Esophagus squamous epithelium (tissue), 5 donors: ENCODE measurements around the gene GNL1. TPM values are rescaled to one million over a fixed set of nuclear protein-coding genes. Genes with fewer than 3 reads are reported as not detected.

ENCODE experiments used
- DNase-seq: peaks from one replicate; lab custom pipeline; 2025; lab: John Stamatoyannopoulos, UW
- H3K27ac ChIP-seq, 4 donors: fragments of 200-600 bp; sonication (generic); one replicate each; pipeline ENCODE4 v1.5.1; 2016 to 2019; ENCODE audit warnings: mild to moderate bottlenecking in 1 of 4
- H3K27me3 ChIP-seq, 4 donors: fragments of 200-600 bp; sonication (generic); 1 replicate in 3 of 4; 2 replicates in 1 of 4; pipeline versions ENCODE4 v1.5.1 to v1.6.0; 2017 to 2021; ENCODE audit warnings: antibody characterized with exemption in 1 of 4
- H3K36me3 ChIP-seq, 3 donors: fragments of 200-600 bp; sonication (generic); one replicate each; pipeline ENCODE4 v1.5.1; 2016 to 2019
- H3K4me1 ChIP-seq, 3 donors: fragments of 200-600 bp; sonication (generic); one replicate each; pipeline ENCODE4 v1.5.1; 2017 to 2019
- H3K4me3 ChIP-seq, 4 donors: fragments of 200-600 bp; sonication (generic); 1 replicate in 3 of 4; 2 replicates in 1 of 4; pipeline ENCODE4 v1.5.1; 2016 to 2019; ENCODE audit warnings: mild to moderate bottlenecking in 2 of 4, moderate library complexity in 1 of 4
- H3K9me3 ChIP-seq, 3 donors: fragments of 200-600 bp; sonication (generic); one replicate each; pipeline ENCODE4 v1.5.1; 2016 to 2019
- CTCF ChIP-seq, 6 experiments: fragments of 450-650 bp in 4 of 6; fragments of 200-600 bp in 2 of 6; sonication (generic) in 2 of 6; IDR thresholded peaks; one replicate each; pipeline ENCODE4 v1.5.1; 2016 to 2019; ENCODE audit warnings: antibody characterized with exemption in 6 of 6, mild to moderate bottlenecking in 4 of 6, moderate library complexity in 4 of 6
- POLR2A ChIP-seq, 4 donors: fragments of 450-650 bp; IDR thresholded peaks; one replicate each; pipeline ENCODE4 v1.6.1; 2017; ENCODE audit warnings: antibody characterized with exemption in 4 of 4, mild to moderate bottlenecking in 4 of 4, moderate library complexity in 3 of 4
- WGBS, 2 donors: methylation state at CpG; one replicate each; pipeline ENCODE4 v1.1.5; 2018; 5-methylcytosine and 5-hydroxymethylcytosine counted together
- intact Hi-C: fragments of 100-400 bp; cut with DNase I; formaldehyde crosslinking; loops from one replicate; pipeline ENCODE4 v1.15.0; 2022
- total RNA-seq, 4 donors: library from RNA; depleted of rRNA; stranded (reverse); fragments of >200 nt; gene quantifications; one replicate each; pipeline ENCODE4 v1.1.0, GENCODE V29; 2016
- donor health status: DM: yes; HTN: yes; CAD: no.

GNL1 gene
- total RNA-seq, 4 donors from 2014 or later = 12.7 to 37.2 (median 20.5) TPM

GRCh38 chr6:30570740-30571074 is 14.4 kb upstream of the GNL1 start:
- intact Hi-C loops = no loop called here
- DNase-seq = no peak
- peak overlapping the region; percentile 75 to 89 (median 78) for H3K4me3 ChIP-seq
- H3K27ac ChIP-seq = peak overlapping the region; percentile 90 to 95 (median 93)
- H3K4me1 ChIP-seq = peaks cover 18 to 69% (median 24%) of the 10 kb centered on the region in 3 donors
- no peaks in the 10 kb centered on the region for H3K27me3 ChIP-seq
- 1% methylated on average over 14 to 17 of the region's 18 CpGs for WGBS, 2 donors
- H3K9me3 ChIP-seq = no peaks in the 10 kb centered on the region
- H3K36me3 ChIP-seq = peaks cover 0 to 8% (median 0%) of the 10 kb centered on the region in 3 donors
- no peak for TF ChIP-seq POLR2A (IDR thresholded peaks at IDR 0.05)
- TF ChIP-seq CTCF (IDR thresholded peaks at IDR 0.05) = no peak

DNA sequence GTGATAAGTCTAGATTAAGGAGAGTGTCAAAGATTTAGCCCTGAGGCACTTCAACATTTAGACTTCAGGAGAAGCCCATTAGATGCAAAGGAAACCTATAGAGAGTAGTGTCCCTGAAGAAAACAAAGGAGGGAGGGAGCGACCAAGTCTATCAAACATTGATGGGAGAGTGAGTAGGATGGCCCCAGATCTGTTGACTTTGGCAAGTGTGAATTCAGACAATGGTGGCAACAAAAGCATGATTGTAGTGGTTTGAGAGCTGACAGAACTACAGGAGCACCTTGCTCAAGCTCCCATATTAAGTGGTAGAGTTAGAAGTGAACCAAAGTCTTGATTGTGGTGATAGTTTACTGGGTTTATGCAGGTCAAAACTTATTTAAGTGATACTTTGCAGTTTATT is 14.0 kb upstream of the GNL1 start:
- Histone ChIP-seq H3K27me3 (no peaks in the 10 kb centered on the region), H3K27ac (peak overlapping the region in 3 of 4 donors; percentile 92 to 95 (median 94)), H3K36me3 (peaks cover 0 to 4% (median 0%) of the 10 kb centered on the region in 3 donors), H3K9me3 (no peaks in the 10 kb centered on the region), H3K4me1 (peaks cover 18 to 65% (median 24%) of the 10 kb centered on the region in 3 donors), H3K4me3 (peak overlapping the region in 3 of 4 donors; percentile 77 to 89 (median 78))
- TF ChIP-seq POLR2A (IDR thresholded peaks at IDR 0.05) (no peak), CTCF (IDR thresholded peaks at IDR 0.05) (no peak)
- WGBS, 2 donors = 64 to 67% methylated on average over 1 of the region's 1 CpG
- DNase-seq = no peak
- intact Hi-C loops = no loop called here

DNA sequence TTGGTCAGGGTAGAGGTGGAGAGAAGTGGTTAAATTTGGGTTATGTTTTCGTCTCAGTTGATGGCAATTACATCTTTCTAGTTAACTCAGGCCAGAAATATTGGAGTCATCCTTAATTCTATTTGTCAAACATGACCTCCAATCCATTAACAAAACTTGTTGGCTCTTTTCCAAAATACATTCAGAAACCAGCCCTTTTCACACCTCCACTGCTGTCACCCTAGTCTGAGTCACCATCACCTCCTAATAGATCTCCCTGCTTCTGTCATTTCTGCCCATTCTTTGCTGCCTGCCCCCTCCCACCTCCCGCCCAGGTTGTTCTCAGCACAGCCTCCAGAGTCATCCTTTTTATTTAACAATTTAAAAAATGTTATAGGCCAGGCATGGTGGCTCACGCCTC is 12.0 kb upstream of the GNL1 start:
- WGBS, 2 donors = 55 to 67% methylated on average over 3 of the region's 3 CpGs
- intact Hi-C loops = no loop called here
- Histone ChIP-seq H3K27me3 (no peaks in the 10 kb centered on the region), H3K36me3 (peaks cover 0 to 3% (median 0%) of the 10 kb centered on the region in 3 donors), H3K4me1 (peaks cover 11 to 45% (median 21%) of the 10 kb centered on the region in 3 donors), H3K27ac (no peak overlapping the region), H3K4me3 (no peak overlapping the region), H3K9me3 (no peaks in the 10 kb centered on the region)
- TF ChIP-seq CTCF (IDR thresholded peaks at IDR 0.05) (no peak), POLR2A (IDR thresholded peaks at IDR 0.05) (no peak)
- DNase-seq = no peak

DNA sequence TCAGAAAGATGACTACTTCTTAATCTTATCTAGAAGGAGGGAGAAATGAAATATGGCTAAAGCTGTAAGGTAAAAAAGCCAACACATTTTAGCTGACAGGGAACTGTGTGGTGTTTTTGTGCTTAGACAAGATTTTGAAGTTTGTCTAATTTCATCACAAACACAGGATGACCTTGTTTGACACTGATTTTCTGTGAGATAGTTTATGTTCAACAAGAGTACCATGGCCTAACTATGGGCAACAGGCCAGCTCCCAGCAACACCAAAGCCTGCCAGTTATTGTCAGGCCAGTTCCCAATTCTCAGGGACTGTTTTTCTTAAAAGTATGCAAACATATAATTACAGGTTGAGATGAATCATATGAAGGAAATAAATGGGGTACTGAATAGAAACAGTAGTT is 9.5 kb upstream of the GNL1 start:
- DNase-seq = no peak
- TF ChIP-seq POLR2A (IDR thresholded peaks at IDR 0.05) (no peak), CTCF (IDR thresholded peaks at IDR 0.05) (no peak)
- H3K27me3 ChIP-seq = no peaks in the 10 kb centered on the region
- H3K4me1 ChIP-seq = peaks cover 3 to 27% (median 6%) of the 10 kb centered on the region in 3 donors
- peaks cover 0 to 24% (median 7%) of the 10 kb centered on the region in 3 donors for H3K36me3 ChIP-seq
- H3K4me3 ChIP-seq = no peak overlapping the region
- H3K9me3 ChIP-seq = no peaks in the 10 kb centered on the region
- intact Hi-C loops = no loop called here
- no peak overlapping the region for H3K27ac ChIP-seq

- intact Hi-C loops = no loop called here
- no peak overlapping the region for H3K4me3 ChIP-seq
- H3K4me1 ChIP-seq = peaks cover 0 to 13% (median 0%) of the 10 kb centered on the region in 3 donors
- H3K9me3 ChIP-seq = no peaks in the 10 kb centered on the region
- H3K27me3 ChIP-seq = no peaks in the 10 kb centered on the region
- WGBS, 2 donors = 97 to 100% methylated on average over 1 of the region's 1 CpG
- TF ChIP-seq CTCF (IDR thresholded peaks at IDR 0.05) (no peak), POLR2A (IDR thresholded peaks at IDR 0.05) (no peak)
- DNase-seq = no peak
- peaks cover 0 to 24% (median 7%) of the 10 kb centered on the region in 3 donors for H3K36me3 ChIP-seq
- no peak overlapping the region for H3K27ac ChIP-seq
These were observed 7.8 kb upstream of the GNL1 start for GRCh38 chr6:30564114-30564513.
